Activated CD4-positive, alpha-beta T cell treated with anti-CD3 and anti-CD28 coated beads for 4 hours (primary cell): ENCODE data around the gene IRS2.

Experiments used
- DNase-seq, 2 donors: peaks; one replicate each; pipeline ENCODE4 v3.0.0-alpha.2; 2020

IRS2 gene

DNA sequence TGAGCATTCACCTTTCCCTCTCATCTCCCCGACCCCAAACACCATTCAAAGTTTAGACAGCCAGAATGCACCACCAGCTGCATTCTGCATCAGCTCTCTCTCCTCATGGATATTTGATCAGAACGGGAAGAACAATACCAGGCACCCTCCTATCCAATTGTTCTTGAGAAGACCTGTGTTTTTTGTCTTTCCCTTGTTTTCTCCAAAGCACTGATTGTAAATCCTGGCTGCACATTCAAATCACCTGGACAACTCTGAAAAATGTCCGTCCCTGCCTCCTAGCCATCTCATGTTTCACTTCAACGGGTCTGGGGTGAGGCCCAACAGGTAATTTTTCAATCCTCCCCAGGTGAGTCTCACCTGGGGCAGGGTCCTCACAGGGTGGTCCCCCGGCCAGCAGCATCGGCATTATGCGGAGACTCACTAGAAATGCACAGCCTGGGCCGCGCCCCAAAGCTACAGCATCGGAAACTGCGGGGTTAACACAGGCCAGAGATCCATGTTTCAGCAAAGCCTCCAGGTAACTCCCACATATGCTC is 5.5 kb downstream of the IRS2 start:
- DNase-seq: no peak

DNA sequence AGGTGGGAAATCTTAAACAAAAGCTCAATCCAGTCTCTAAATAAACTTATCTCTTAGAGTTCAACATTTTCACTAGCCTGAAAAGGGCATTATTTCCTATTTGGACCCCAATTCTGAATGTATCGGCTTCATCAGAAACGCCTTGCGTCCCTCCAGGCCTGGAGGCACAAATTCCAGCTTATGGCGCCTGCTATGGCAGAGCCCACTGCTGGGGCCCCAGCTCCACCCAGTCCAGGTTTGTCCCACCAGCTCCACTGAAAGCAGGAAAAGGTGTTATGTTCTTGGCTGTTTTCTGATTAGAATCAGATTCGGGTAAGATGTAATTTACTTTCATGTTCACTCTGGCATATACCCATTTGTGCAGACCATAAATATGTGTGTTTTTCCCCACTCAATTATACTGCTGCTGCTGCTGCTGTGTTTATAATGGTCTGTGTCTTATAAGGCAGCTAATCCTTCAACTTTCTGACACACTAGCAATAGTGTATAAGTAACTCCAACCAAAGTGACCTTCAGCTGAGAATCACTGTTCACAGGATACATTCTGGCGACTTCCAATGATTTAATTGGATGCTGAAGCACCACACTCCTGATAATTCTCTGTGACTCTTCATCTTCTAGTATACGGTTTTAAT is 6.4 kb downstream of the IRS2 start:
- no peak for DNase-seq

DNA sequence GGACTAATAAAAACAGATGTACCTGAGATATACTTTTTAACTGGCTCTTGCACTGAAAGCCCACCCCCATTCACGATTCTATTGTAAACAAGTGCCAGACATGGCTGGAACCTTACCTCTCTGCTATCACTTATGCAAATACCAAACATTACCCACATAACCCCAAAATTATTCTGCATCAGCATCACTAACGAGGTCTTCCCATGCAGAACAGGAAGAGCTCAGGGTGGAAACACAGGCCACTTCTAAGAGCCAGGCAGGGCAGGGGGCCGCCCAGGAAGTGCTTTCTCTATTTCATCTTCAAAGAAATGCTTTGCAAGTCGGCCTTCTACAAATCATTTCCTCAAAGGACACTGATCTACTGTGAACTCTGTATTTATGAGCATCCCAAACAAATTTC is 7.3 kb downstream of the IRS2 start:
- DNase-seq: peak; percentile 46 to 51

GRCh38 chr13:109778102-109778542 is 8.3 kb downstream of the IRS2 start:
- DNase-seq: no peak

DNA sequence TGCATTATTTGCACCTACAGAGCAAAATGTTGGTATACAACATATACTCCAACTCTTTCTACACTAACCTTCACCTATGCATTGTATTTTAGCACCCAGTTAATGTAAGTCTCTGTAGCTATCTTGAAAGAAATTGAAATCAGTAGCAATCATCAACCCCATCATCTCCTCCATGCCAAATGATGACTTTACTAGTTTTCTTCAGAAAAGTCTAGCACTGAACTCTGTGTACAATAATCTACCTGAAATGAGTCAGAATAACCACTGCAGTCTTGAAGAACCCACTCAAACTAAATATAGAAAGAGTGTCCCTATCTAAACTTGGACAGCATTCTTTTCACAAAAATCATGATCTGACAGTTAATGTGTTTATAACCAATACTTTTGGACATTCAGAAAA is 9.8 kb downstream of the IRS2 start:
- no peak for DNase-seq

DNA sequence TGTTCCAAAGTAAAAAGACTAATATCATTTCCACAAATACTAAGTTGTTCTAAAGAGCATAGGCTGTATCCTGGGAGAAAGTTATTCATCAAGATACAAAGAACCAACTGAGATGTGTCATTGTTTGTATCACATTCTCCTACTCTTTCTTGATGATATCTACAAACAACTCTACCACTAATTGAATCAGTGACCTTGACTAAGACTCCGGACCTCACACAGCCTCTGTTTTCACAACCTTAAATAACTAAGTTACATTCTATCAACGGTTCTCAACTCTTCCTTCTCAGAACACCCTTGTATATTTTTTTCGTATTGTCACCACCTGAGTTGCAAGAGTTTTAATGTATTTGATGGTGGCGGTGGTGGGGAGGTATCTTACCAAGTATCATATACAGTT is 12.6 kb downstream of the IRS2 start:
- no peak for DNase-seq

DNA sequence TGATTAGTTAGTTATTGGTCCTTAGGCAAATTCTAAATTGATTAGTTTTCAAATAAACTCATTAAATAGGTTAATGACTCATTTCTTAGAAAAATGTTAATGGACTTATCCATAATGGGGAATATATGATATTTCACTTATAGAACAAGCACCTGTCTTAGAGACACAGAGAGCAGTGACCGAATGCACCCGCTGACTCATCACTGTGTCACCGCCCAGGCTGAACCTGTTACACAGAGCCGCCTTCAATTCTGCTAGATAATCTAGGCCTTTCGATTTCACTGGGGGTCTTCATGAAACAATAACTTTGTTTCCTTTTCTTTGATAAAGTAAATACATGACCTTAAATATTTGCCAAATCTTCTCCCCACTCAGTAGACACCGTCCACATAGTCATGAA is 13.1 kb downstream of the IRS2 start:
- DNase-seq: no peak

DNA sequence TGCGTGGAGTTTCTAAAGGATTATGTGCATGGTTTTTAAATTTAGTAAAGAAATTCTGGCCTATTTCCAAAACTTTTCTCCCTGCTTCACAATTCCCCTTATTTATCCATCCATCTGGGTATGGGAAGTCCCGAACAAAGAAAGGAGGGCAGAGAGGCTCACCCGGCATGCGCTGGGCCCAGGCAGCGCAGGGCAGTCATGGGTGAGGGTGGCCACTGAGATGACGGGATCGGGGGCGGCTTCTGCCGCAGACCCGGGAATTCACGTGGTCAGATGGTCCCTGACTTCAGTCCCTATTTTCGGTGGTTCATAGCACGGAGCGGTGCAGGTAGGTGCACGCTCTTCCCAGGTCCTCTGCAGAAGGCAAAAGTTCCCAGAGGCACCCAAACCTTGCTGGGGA is 14.5 kb downstream of the IRS2 start:
- no peak for DNase-seq

DNA sequence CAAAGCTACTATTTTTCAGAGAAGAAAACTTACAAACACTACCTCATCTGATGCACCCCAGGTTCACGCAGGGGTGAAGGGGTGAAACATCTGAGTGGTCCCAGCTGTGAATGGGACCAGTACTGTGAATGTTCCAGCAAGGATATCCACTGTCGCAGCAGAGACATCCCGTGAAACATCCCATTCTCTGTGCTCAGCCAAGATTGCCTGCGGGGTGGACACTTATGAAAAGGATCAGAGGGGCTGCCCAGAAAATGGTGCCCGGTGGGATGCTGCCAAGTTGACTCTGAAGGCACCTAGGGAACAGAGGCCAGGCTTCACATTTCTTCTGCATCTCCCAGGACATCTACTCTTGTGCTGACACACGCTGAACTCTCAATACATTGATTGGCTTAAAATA is 15.9 kb downstream of the IRS2 start:
- DNase-seq: no peak

DNA sequence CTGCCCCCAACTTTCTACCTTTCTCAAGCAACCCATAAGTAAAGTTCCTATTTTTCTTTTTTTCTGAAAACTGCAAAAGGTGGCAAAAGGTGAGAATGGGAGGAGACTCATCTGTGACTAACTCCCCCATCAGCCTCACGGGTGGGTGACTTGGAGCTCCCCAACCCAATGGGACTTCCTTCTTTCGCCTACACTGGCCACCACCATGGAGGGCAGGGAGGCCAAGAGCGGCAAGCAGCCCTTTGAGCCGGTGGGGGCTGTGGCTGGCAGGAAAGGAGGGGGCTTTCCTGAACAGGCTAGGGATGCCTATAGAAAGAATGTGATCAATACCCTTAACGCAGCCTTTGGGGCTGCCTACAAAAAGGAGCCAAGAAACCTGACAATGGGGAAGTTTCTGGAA is 16.5 kb downstream of the IRS2 start:
- no peak for DNase-seq

DNA sequence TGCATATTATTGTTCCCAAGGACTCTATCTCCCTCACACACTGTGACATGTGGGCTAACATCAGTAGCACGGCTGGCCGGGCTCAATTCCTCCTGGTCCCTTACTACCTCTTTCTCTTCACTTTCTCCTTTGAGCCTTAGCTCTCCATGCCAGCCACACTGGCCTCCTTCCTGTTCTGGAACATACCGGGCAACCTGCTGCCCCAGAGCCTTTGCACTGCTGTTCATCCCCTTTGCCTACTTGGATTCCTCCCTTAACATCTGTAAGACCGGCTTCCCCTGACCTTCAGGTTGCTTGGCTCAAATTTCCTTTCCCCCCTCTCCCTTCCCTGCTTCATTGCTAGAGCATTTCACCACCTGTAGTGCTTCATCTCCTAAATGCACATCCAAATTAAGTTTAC is 17.1 kb downstream of the IRS2 start:
- no peak for DNase-seq

- no peak for DNase-seq
Measured at GRCh38 chr13:109768616-109769015, 17.8 kb downstream of the IRS2 start.

- DNase-seq: no peak
Measured at GRCh38 chr13:109768176-109768575, 18.2 kb downstream of the IRS2 start.

DNA sequence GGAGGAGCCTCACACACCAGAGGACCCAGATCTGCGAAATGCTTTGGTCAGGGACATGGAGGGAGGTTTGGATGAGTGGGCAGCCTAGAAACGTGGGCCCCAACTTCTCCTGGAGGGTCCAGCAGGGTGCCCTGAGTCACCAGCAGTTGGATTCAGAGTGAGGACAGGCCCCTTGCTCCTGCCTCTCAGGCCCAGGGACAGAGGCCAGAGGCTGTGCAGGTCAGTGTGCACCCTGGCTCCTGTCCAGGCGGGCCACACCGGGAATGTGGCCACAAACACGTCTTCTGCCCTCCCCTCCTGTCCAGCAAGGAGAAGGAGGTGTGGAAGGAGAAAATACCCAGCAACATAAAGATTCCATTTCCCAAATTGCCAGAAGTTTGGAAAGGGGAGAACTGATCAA is 19.4 kb downstream of the IRS2 start:
- DNase-seq: no peak

DNA sequence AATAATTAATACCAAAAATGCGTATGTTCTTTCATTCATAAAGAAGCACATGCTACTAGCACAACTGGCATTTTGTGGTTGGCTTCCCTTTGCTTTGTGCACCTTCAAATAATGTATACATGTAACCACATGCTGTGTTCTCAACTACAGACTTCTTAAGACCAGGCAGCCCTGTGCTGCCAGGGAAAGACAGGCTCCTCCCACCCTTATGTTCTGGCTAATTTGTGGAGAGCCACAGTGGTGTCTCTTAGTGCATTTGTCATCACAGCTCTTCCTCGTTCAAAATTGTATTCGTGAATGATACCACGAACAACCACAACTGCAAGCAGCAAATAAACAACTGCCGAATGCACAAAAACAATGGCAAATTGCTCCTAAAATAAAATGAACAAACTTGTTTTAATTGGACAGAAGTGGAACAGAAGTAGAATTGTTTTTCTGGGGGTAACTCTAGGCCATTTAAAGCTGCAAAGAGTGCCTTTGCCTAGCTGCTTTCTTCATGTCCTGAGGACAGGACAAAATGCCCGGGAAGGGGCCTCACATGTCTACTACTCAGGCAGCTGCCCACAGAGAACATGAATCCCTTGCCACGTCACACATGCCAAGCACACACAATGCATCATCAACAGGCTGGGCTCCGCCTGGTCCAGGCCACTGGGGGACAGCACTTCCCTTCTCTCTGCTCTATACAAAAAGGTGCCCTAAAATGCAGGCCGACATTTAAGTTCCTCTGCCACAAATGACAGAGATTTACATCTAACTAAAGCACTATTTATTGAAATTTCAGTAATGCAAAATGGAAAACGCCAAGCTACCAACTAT is 21.7 kb downstream of the IRS2 start:
- DNase-seq: peak in 1 of 2 donors; percentile 7

DNA sequence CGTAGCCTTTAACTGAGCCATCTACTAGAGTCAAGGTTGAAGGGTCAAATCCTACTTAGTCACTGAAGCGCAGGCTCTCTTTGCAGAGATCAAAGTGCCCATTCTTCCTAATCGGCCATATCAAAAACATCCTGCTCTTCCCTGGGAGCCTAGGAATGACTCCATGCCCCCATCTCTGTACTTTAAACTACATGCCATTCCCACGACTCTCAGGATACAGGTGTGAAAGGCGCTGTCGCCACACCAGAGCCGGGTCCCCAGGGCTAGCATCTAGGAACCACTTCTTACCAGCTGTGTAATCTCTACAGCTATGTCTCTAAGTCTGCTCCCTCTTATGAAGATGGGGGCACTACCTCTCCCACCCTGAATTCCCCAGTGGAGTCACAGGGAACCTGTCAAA is 22.3 kb downstream of the IRS2 start:
- DNase-seq: no peak

DNA sequence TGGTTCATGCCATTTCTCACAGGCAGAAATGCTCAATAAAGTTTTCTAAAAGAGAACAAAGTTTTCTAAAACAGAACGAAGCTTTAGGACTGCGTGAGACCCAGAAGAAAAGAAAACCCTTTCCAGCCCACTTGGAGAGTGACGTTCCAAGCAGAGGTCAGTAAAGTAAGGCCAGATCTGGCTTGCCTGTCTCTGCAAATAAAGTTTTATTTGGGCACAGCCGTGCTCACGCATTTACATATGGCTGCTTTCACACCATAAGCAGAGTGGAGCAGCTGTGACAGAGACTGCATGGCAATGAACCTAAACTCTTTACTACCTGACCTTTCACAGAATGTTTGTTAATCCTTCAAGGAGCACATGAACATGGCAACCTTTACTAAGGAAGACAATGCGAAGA is 23.6 kb downstream of the IRS2 start:
- no peak for DNase-seq

GRCh38 chr13:109761695-109762094 is 24.7 kb downstream of the IRS2 start:
- DNase-seq: no peak

GRCh38 chr13:109760951-109761350 is 25.4 kb downstream of the IRS2 start:
- no peak for DNase-seq

DNA sequence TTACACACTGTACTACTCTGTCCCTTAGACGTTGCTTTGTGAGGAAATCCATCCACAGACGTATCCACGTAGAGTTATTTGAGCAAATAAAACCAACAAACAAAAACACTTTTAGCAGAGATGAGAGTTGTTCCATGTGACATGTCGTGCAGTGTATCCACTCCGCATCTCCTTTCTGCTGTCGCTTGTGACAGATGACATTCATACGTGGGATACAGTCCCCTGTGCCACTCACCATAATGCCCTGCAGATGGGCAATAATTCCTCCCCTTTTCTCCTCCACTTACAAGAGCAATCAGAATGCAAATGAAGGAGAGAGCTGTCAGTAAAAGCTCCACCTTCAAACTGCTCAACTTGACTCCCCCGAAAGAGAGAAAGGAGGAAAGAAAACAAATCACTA is 26.0 kb downstream of the IRS2 start:
- DNase-seq: no peak

DNA sequence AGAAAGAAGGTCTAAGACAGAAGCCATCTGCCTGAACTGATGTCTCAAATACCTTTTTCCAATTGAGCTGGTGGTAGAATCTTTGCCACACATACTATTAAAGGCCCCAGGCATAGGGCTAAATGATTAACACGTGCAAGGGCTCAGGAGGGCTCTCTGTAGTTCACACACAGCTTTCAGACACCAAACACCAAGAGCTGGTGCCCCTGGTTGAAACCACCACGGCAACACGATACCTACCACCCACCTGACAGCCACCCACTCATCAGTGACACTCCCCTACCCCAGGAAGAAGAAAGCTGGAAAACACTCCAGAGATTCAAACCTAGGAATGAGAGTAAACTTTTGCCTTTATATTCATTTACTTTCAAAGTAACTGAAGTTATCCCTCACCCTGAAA is 26.8 kb downstream of the IRS2 start:
- DNase-seq: no peak

- DNase-seq: no peak
Measured at GRCh38 chr13:109758937-109759480, 27.4 kb downstream of the IRS2 start.

GRCh38 chr13:109756778-109757177 is 29.6 kb downstream of the IRS2 start:
- no peak for DNase-seq

DNA sequence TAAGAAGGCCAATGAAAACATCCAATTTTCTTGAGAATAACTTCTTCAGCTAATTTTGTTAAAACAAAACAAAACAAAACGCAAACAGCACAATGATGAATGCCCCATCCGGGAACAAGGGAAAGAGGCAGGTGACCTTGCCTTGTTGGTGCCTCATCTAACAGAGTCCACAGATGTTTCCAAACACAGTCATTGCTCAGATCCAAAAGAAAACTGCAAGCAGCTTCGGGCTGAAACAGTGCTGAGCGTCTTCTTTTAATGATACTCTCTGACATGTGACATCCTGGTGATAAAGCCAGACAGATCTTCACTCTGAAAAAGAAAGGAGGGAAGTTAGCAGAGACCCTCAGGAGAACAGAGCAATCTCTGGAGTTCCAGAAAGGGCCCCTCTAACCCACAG is 30.4 kb downstream of the IRS2 start:
- DNase-seq: no peak
